HG02970 (cell line): ENCODE results near the gene ABCG8.

Experiments
- ATAC-seq: cut with Tn5 transposase; IDR thresholded peaks from one replicate; pipeline ENCODE4 v1.9.1; 2021; ENCODE audit warnings: mild to moderate bottlenecking, moderate library complexity, moderate number of reproducible peaks; ENCODE audit not compliant: unreplicated experiment, low FRiP score

ABCG8 gene

GRCh38 chr2:43838560-43839267, at the start of gene ABCG8, which contains the start of gene ABCG5:
TSS of gene ABCG8 (plus strand) at chr2:43838971. CDS start at chr2:43839054, 83 bp downstream.
TSS of gene ABCG5 (minus strand) at chr2:43838839. CDS start at chr2:43838679, 160 bp downstream.
- no peak for ATAC-seq

GRCh38 chr2:43790147-43790546, 48.6 kb upstream of the ABCG8 start:
- ATAC-seq = no peak

GRCh38 chr2:43791035-43791765, 47.6 kb upstream of the ABCG8 start:
- ATAC-seq = no peak

- no peak for ATAC-seq
Measured at GRCh38 chr2:43792653-43793052, 46.1 kb upstream of the ABCG8 start.

- no peak for ATAC-seq
Measured at GRCh38 chr2:43794956-43795355, 43.8 kb upstream of the ABCG8 start.

GRCh38 chr2:43796206-43796605, 42.6 kb upstream of the ABCG8 start:
- no peak for ATAC-seq

GRCh38 chr2:43798300-43798699, 40.5 kb upstream of the ABCG8 start:
- no peak for ATAC-seq

- ATAC-seq = no peak
Measured at GRCh38 chr2:43800894-43801293, 37.9 kb upstream of the ABCG8 start.

GRCh38 chr2:43802135-43802534, 36.6 kb upstream of the ABCG8 start:
- ATAC-seq = no peak

GRCh38 chr2:43803113-43803512, 35.7 kb upstream of the ABCG8 start:
- ATAC-seq = no peak

GRCh38 chr2:43806719-43807031, 32.1 kb upstream of the ABCG8 start:
- ATAC-seq = no peak

- no peak for ATAC-seq
Measured at GRCh38 chr2:43810452-43810851, 28.3 kb upstream of the ABCG8 start.

- no peak for ATAC-seq
Measured at GRCh38 chr2:43810888-43811287, 27.9 kb upstream of the ABCG8 start.

GRCh38 chr2:43812006-43812405, 26.8 kb upstream of the ABCG8 start:
- no peak for ATAC-seq

GRCh38 chr2:43812947-43813346, 25.8 kb upstream of the ABCG8 start:
- no peak for ATAC-seq

- ATAC-seq = no peak
Measured at GRCh38 chr2:43814711-43815110, 24.1 kb upstream of the ABCG8 start.

GRCh38 chr2:43818761-43819160, 20.0 kb upstream of the ABCG8 start:
- ATAC-seq = no peak

GRCh38 chr2:43819491-43820163, 19.1 kb upstream of the ABCG8 start:
- ATAC-seq = no peak

- ATAC-seq = no peak
Measured at GRCh38 chr2:43822839-43823238, 15.9 kb upstream of the ABCG8 start.

- no peak for ATAC-seq
Measured at GRCh38 chr2:43823751-43824150, 15.0 kb upstream of the ABCG8 start.

GRCh38 chr2:43824512-43824911, 14.3 kb upstream of the ABCG8 start:
- no peak for ATAC-seq
